GM12872 (cell line): ENCODE results near the gene SLC48A1.

Experiments
- TF ChIP-seq, protein P1 (sequence below): IDR thresholded peaks from 3 replicates; pipeline ENCODE4 v1.5.1; 2011; ENCODE audit warnings: low read depth, mild to moderate bottlenecking, low read length, moderate library complexity; ENCODE audit not compliant: insufficient read depth

Gene SLC48A1

DNA sequence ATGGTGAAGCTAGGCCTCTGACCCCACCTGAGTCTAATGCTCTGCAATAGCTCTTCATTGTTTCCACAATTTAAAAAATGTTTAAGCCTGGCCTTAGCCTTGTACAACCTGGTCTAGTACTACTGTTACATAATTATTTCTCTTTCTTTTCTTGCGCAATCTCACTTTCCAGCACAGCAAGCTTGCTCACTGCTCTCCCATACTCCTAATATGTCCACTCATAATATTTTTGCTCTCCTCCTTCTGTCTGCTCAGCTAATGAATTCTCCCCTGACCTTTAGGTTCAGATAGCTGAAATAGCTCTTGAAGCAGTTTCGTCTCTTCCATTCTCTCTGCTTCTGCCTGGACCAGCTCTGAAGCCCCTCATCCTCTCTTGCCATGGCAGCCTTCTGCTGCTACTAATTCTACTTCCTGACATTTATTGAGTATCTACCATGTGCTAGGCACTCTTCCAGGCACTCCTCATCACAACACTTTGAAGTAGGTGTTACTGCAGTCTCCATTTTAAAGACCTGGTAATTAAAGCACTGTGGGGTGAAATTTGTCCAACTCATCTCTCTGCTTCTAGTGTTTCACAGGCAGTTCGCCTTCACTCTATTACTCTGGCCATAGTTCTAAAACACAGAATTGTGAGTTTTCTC is 2.8 kb upstream of the SLC48A1 start:
- TF ChIP-seq, protein P1, sequence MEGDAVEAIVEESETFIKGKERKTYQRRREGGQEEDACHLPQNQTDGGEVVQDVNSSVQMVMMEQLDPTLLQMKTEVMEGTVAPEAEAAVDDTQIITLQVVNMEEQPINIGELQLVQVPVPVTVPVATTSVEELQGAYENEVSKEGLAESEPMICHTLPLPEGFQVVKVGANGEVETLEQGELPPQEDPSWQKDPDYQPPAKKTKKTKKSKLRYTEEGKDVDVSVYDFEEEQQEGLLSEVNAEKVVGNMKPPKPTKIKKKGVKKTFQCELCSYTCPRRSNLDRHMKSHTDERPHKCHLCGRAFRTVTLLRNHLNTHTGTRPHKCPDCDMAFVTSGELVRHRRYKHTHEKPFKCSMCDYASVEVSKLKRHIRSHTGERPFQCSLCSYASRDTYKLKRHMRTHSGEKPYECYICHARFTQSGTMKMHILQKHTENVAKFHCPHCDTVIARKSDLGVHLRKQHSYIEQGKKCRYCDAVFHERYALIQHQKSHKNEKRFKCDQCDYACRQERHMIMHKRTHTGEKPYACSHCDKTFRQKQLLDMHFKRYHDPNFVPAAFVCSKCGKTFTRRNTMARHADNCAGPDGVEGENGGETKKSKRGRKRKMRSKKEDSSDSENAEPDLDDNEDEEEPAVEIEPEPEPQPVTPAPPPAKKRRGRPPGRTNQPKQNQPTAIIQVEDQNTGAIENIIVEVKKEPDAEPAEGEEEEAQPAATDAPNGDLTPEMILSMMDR, result no peak

DNA sequence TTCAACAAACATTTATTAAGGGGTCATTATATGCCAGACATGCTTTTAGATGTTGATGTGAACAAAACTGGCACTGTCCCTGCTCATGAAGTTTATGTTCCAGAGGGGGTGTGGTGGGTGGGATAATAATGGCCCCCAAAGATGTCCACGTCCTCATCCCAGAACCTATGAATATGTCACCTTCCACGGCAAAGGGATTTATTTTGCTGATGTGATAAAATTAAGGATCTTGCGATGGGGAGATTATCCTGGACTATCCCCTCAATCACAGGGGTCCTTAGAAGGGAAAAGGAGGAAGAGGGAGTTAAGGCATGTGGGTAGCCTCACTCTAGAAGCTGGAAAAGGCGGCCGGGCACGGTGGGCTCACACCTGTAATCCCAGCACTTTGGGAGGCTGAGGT is 1.7 kb upstream of the SLC48A1 start:
- TF ChIP-seq, protein P1, result no peak

DNA sequence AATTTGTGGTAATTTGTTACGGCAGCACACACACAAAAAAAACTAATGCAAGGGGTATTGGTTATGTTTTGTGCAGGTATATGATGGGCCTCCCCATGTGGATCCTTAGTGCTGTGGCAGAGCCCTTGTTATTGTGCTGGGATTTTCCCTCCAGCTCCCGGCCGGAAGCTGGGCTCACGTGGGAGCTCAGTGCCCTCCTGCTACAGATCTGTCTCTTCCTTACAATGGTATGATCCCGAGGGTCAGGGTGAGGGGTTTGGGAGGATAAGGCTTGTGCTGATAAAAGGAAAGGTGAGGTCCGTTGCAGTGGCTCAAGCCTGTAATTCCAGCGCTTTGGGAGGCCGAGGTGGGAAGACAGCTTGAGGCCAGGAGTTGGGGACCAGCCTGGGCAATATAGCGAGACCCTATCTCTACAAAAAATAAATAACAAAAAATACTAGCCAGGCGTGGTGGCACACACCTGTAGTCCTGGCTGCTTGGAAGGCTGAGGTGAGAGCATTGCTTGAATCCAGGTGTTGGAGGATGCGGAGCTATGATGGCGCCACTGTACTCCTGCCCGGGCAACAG is 861 bp upstream of the SLC48A1 start:
- TF ChIP-seq, protein P1, result no peak

DNA sequence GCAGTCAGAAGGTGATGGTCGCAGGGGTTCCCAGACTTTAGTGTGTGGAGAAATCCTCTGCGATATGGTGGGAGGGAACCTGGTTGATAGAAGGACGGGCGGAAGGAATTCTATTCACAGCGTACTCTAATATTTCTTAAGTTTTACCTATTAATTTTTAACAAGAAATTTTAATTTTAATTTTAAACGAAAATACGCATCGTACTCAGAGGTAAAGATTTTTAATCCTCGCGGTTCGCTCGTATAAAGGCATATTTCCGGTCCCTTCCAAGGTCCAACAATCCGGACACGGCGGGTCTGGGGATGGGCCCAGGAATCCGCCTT is 338 bp upstream of the SLC48A1 start:
- TF ChIP-seq, protein P1, result no peak

DNA sequence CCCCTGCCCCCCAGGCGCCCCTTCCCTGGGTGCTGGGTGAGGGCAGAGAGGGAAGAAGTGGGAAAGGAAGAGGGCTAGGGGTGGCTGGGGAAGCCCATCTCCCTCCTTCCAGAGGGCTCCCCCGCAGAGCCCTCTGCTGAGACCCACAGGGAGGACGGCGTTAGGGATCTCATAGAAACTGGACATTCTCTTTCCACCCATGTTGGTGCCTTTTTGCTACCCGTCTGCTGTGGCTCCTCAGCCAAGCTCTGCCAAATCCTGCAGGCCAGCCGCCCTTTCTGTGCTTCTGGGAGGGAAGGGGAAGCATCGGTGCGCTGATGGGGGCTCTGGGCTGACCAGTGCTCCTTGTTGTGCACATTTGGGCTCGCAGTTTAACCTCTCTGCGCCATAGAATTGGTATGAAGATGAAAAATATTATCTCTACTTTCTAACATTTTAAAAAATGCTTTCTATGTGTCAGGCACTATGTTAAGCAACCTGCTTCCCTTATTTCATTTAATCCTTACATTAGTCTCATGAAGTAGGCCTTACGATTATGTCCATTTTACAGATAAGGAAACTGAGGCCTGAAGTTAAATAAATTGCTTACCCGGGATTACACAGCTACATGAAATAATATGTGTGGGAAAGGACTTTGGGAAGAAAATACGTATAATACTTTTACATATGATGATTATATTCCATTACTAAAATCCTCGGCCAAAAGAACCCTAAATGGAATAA is 981 bp downstream of the SLC48A1 start:
- TF ChIP-seq, protein P1, result no peak

DNA sequence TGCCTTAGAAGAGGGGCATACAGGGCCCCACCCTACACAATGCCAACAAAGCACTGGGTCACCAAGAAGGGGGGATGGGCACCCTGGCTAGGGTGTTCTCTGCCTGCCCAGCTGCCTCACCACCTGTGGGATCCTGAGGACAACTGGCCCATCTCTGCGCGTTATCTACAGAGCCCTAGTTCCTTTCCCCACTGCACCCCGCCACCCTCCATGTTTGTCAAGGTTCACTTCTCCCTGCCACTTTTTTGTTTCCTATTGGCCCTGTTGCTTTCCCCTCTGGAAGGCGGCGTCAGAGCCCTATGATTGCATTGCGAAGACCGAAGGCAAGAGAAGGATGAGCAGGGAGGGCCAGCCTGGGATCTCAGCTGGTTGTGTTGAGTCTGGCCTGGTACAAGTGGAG is 1.6 kb downstream of the SLC48A1 start:
- TF ChIP-seq, protein P1, result no peak

DNA sequence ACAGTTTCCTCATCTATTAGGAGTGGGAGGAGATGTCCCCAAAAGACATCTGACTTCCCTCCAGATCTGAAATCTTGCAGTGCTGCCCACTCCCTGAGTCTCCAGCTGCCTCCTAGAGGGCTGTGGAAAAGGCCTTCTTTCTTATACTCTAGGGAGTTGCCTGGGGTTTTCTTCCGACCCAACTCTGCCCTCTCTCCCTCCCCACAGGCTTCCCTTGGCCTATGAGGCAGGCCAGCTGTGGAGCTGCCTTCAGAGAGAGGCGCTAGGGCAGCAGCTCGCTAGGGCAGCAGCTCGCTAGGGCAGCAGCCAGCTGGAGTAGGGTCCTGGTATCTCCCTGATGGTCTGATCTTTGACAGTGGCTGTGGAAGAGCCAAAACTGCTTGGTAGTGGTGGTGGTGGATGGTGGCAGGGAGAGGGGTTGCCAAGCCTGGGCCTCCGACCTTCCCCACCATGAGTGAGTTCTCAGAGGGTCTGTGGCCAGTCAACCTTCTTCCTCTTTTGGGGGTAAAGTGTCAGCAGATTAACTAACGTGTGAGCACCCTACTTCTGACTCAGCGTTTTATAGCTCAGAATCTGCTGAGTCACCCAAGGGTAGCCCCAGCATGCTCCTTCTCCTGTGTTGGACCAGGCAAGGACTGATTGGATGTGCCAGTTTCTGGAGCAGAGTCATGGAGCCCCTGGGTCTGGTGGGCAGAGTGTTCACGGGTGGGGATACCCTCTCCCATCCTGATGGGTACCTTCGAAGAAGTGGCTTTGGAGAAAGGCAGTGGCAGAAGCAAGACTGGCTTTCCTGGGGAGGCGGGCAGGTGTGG is 2.3 kb downstream of the SLC48A1 start:
- TF ChIP-seq, protein P1, result no peak
